Neuronal stem cell (in vitro differentiated cells): ENCODE data around the gene USP36.

Experiments
- DNase-seq: peaks from one replicate; pipeline ENCODE4 v3.0.0-alpha.2; 2013; ENCODE audit warnings: low spot score
- H2AFZ ChIP-seq: one replicate; pipeline ENCODE4 v1.6.1; 2013; ENCODE audit warnings: mild to moderate bottlenecking, low read length, inconsistent platforms
- H2AK5ac ChIP-seq: 2 replicates; pipeline ENCODE4 v1.6.1; 2013; ENCODE audit warnings: low read depth, mild to moderate bottlenecking, inconsistent platforms, low read length, moderate library complexity, mixed read lengths
- H2BK120ac ChIP-seq: 2 replicates; pipeline ENCODE4 v1.6.1; 2013; ENCODE audit warnings: low read depth, mild to moderate bottlenecking, inconsistent platforms, low read length, moderate library complexity, mixed read lengths
- H2BK12ac ChIP-seq: one replicate; pipeline ENCODE4 v1.6.1; 2013; ENCODE audit warnings: low read length, inconsistent platforms
- H2BK15ac ChIP-seq: 2 replicates; pipeline ENCODE4 v1.6.1; 2013; ENCODE audit warnings: mild to moderate bottlenecking, low read length, inconsistent platforms, mixed read lengths
- H2BK5ac ChIP-seq: one replicate; pipeline ENCODE4 v1.6.1; 2013; ENCODE audit warnings: inconsistent platforms, mild to moderate bottlenecking, low read length, moderate library complexity
- H3K14ac ChIP-seq: one replicate; pipeline ENCODE4 v1.6.1; 2013; ENCODE audit warnings: low read length, inconsistent platforms
- H3K18ac ChIP-seq: 2 replicates; pipeline ENCODE4 v1.6.1; 2013; ENCODE audit warnings: low read length, inconsistent platforms
- H3K23ac ChIP-seq: 2 replicates; pipeline ENCODE4 v1.6.1; 2013; ENCODE audit warnings: low read depth, mild to moderate bottlenecking, mixed read lengths, low read length, inconsistent platforms; ENCODE audit not compliant: poor library complexity
- H3K27ac ChIP-seq: replicated peaks from 3 replicates; pipeline ENCODE4 v1.5.1; 2013; ENCODE audit warnings: low read length, inconsistent platforms
- H3K27me3 ChIP-seq, 3 experiments: 2 replicates each; pipeline ENCODE4 v1.6.1; 2013; ENCODE audit warnings: low read length in 3 of 3, mild to moderate bottlenecking in 2 of 3, inconsistent platforms in 1 of 3, low read depth in 1 of 3, mixed read lengths in 1 of 3, moderate library complexity in 1 of 3; ENCODE audit not compliant: control insufficient read depth in 3 of 3, insufficient read depth in 3 of 3
- H3K36me3 ChIP-seq, 2 donors: replicated peaks in 1 of 2; 2 replicates each; pipeline ENCODE4 v1.6.1; 2013; ENCODE audit warnings: low read length in 2 of 2; ENCODE audit not compliant: control insufficient read depth in 2 of 2, insufficient read depth in 2 of 2
- H3K4ac ChIP-seq: 2 replicates; pipeline ENCODE4 v1.6.1; 2013; ENCODE audit warnings: inconsistent platforms, mild to moderate bottlenecking, low read length, moderate library complexity
- H3K4me1 ChIP-seq, 2 donors: 1 replicate in 1 of 2; 2 replicates in 1 of 2; pipeline ENCODE4 v1.6.1; 2013; ENCODE audit warnings: low read length in 2 of 2, low read depth in 1 of 2; ENCODE audit not compliant: control insufficient read depth in 2 of 2, insufficient read depth in 1 of 2
- H3K4me2 ChIP-seq: one replicate; pipeline ENCODE4 v1.6.1; 2013; ENCODE audit warnings: mild to moderate bottlenecking, low read length, inconsistent platforms; ENCODE audit not compliant: insufficient read depth, poor library complexity, severe bottlenecking
- H3K4me3 ChIP-seq, 2 donors: 2 replicates each; pipeline ENCODE4 v1.5.1; 2013; ENCODE audit warnings: low read length in 2 of 2, mild to moderate bottlenecking in 2 of 2, inconsistent platforms in 1 of 2, moderate library complexity in 1 of 2
- H3K79me1 ChIP-seq: one replicate; pipeline ENCODE4 v1.6.1; 2013; ENCODE audit warnings: low read depth, mild to moderate bottlenecking, inconsistent platforms, low read length, moderate library complexity
- H3K9ac ChIP-seq: one replicate; pipeline ENCODE4 v1.6.1; 2013; ENCODE audit warnings: mild to moderate bottlenecking, low read depth, low read length, inconsistent platforms; ENCODE audit not compliant: poor library complexity
- H3K9me3 ChIP-seq, 2 donors: replicated peaks in 1 of 2; 2 replicates each; pipeline versions ENCODE3 to v1.6.1; 2013; ENCODE audit warnings: low read length in 2 of 2, mild to moderate bottlenecking in 2 of 2, inconsistent platforms in 1 of 2, low read depth in 1 of 2, mixed read lengths in 1 of 2, moderate library complexity in 1 of 2; ENCODE audit not compliant: control insufficient read depth in 2 of 2, insufficient read depth in 1 of 2
- H4K8ac ChIP-seq: one replicate; pipeline ENCODE4 v1.6.1; 2013; ENCODE audit warnings: low read depth, mild to moderate bottlenecking, inconsistent platforms, low read length, moderate library complexity
- H4K91ac ChIP-seq: one replicate; pipeline ENCODE4 v1.6.1; 2013; ENCODE audit warnings: low read length, low read depth, mild to moderate bottlenecking, inconsistent platforms; ENCODE audit not compliant: poor library complexity
- whole genome bisulfite sequencing, 2 donors: extraction: QIAGEN DNeasy Blood & Tissue Kit; methylation state at CpG; one replicate each; pipeline ENCODE4 v1.1.7; 2013; ENCODE audit warnings: missing lambda C conversion rate in 2 of 2, mixed read lengths in 1 of 2; ENCODE audit not compliant: insufficient read length in 2 of 2, insufficient replicate concordance in 1 of 2; ENCODE audit errors: extremely low coverage in 2 of 2; 5-methylcytosine and 5-hydroxymethylcytosine counted together

Gene USP36

DNA sequence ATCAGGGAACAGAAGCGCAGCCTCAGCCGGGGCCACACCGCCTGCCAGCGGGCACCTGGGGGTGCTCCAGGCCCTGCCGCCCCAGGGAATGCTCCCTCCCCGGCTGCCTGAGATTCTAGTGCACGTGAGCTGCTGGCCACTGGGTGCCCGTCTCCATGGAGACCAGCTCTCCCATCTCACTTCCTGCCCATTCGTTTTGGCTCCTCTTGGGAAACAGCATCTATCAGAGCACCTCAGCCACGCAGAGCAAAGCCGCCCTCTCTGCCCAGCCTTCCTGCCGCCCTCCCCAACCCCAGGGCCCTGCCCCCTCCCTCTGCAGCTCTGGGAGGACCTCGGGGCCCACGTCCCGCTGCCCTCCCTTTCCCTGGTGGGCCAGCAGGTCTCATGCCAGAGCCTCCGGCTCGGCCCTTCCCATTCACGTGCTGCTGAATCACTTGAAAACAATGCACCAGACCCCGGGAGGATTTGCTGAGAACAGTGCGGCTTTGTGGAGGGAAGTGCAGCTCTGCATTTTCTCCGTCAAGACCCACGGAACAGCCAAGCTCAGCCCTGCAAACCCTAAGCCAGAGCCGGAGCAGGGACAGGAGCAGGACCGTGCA lies 43.0 kb upstream of the USP36 start:
- Histone ChIP-seq H2BK12ac (peak overlapping the region; percentile 77), H3K14ac (peak overlapping the region; percentile 72), H2AK5ac (peak overlapping the region; percentile 98), H3K4ac (peak overlapping the region; percentile 96), H3K9me3 (no peaks in the 10 kb centered on the region), H3K23ac (peak overlapping the region; percentile 60), H3K4me2 (peak overlapping the region; percentile 54), H3K36me3 (peaks cover 5 to 6% of the 10 kb centered on the region in 2 donors), H3K4me3 (peak overlapping the region; percentile 5 to 34), H3K27me3 (no peaks in the 10 kb centered on the region), H2BK5ac (peak overlapping the region; percentile 91), H3K79me1 (peaks cover 18% of the 10 kb centered on the region), H3K18ac (peak overlapping the region; percentile 97), H2AFZ (peak overlapping the region; percentile 74), H3K4me1 (peaks cover 26 to 44% of the 10 kb centered on the region in 2 donors), H2BK15ac (peak overlapping the region; percentile 47), H3K9ac (peak overlapping the region; percentile 86), H2BK120ac (peak overlapping the region; percentile 82), H4K91ac (peak overlapping the region; percentile 90), H3K27ac (peak overlapping the region; percentile 99), H4K8ac (no peak overlapping the region)
- no CpG with 5 or more reads among the region's 24 CpGs for WGBS, 2 donors
- peak; percentile 87 for DNase-seq

DNA sequence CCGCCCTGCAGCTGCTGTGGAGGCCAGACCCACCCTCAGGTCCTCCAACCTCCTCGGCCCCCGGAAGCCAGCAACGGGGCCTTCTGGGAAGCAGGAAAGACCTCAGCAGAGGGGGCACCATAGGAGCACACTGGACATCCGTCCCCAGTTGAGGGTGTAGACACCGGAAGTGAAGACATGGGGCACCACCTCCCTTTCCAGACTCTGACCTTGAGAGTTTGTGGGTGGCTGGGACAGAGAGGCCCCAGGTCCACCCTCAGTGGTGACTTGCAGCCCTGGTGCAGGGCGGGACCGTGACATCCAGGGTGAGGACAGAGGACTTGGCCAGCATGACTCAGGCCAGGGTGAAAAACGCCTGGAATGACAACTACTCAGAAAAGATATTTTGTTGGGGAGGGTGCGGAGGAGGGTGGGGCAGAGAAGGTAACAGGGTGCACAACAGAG lies 42.5 kb upstream of the USP36 start:
- H3K14ac ChIP-seq: peak overlapping the region; percentile 25
- H2BK12ac ChIP-seq: peak overlapping the region; percentile 77
- no peak for DNase-seq
- no CpG with 5 or more reads among the region's 10 CpGs for WGBS, 2 donors
- peak overlapping the region; percentile 82 for H2BK120ac ChIP-seq
- H3K4me3 ChIP-seq: peak overlapping the region in 1 of 2 donors; percentile 34
- peak overlapping the region; percentile 99 for H3K27ac ChIP-seq
- H3K4me2 ChIP-seq: peak overlapping the region; percentile 54
- H3K4me1 ChIP-seq: peaks cover 26 to 44% of the 10 kb centered on the region in 2 donors
- peak overlapping the region; percentile 47 for H2BK15ac ChIP-seq
- H3K18ac ChIP-seq: peak overlapping the region; percentile 96
- H4K91ac ChIP-seq: no peak overlapping the region
- peak overlapping the region; percentile 86 for H3K9ac ChIP-seq
- H3K4ac ChIP-seq: peak overlapping the region; percentile 77
- no peak overlapping the region for H4K8ac ChIP-seq
- H3K79me1 ChIP-seq: peaks cover 18% of the 10 kb centered on the region
- H2AFZ ChIP-seq: peak overlapping the region; percentile 74
- H2BK5ac ChIP-seq: peak overlapping the region; percentile 91
- H3K36me3 ChIP-seq: peaks cover 5 to 7% of the 10 kb centered on the region in 2 donors
- peak overlapping the region; percentile 60 for H3K23ac ChIP-seq
- no peaks in the 10 kb centered on the region for H3K9me3 ChIP-seq
- peak overlapping the region; percentile 98 for H2AK5ac ChIP-seq
- H3K27me3 ChIP-seq: no peaks in the 10 kb centered on the region

DNA sequence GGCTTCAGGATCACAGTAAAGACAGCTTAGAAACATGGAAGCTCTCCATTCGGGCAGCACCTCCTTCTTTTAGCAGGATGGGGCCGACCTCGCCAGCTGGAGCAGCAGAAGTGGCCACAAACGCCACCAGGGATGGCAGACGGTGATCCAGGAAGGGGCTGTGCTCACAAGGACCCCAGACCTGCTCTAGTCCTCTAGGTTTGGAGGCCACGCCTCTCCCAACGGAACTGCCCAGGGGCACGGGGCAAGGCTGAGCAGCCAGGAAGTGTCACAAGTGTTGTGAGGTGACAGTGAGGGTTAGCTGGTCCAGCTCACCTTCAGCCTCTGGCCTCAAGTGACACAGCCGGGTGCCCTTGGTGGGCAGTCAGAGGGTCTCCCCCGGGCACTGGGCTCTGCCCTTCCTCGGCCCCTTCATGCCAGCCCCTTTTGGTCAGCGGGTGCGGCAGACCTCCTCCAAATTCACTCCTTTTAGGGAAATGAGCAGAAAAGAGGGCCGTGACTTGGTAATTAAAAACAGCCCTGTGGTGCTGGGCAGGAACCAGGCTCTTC lies 42.0 kb upstream of the USP36 start:
- peak overlapping the region; percentile 96 for H3K18ac ChIP-seq
- peaks cover 26 to 44% of the 10 kb centered on the region in 2 donors for H3K4me1 ChIP-seq
- H3K27ac ChIP-seq: peak overlapping the region; percentile 99
- H3K14ac ChIP-seq: peak overlapping the region; percentile 25
- peak overlapping the region; percentile 91 for H2BK5ac ChIP-seq
- H3K4ac ChIP-seq: no peak overlapping the region
- H3K4me3 ChIP-seq: no peak overlapping the region
- no peak overlapping the region for H3K23ac ChIP-seq
- H4K91ac ChIP-seq: no peak overlapping the region
- peaks cover 7 to 8% of the 10 kb centered on the region in 2 donors for H3K36me3 ChIP-seq
- DNase-seq: no peak
- no peak overlapping the region for H3K4me2 ChIP-seq
- H2BK15ac ChIP-seq: peak overlapping the region; percentile 47
- no peak overlapping the region for H2AFZ ChIP-seq
- H2AK5ac ChIP-seq: peak overlapping the region; percentile 98
- H2BK12ac ChIP-seq: peak overlapping the region; percentile 82
- no CpG with 5 or more reads among the region's 14 CpGs for WGBS, 2 donors
- H2BK120ac ChIP-seq: peak overlapping the region; percentile 4
- H4K8ac ChIP-seq: no peak overlapping the region
- peaks cover 21% of the 10 kb centered on the region for H3K79me1 ChIP-seq
- no peaks in the 10 kb centered on the region for H3K9me3 ChIP-seq
- no peaks in the 10 kb centered on the region for H3K27me3 ChIP-seq
- no peak overlapping the region for H3K9ac ChIP-seq

DNA sequence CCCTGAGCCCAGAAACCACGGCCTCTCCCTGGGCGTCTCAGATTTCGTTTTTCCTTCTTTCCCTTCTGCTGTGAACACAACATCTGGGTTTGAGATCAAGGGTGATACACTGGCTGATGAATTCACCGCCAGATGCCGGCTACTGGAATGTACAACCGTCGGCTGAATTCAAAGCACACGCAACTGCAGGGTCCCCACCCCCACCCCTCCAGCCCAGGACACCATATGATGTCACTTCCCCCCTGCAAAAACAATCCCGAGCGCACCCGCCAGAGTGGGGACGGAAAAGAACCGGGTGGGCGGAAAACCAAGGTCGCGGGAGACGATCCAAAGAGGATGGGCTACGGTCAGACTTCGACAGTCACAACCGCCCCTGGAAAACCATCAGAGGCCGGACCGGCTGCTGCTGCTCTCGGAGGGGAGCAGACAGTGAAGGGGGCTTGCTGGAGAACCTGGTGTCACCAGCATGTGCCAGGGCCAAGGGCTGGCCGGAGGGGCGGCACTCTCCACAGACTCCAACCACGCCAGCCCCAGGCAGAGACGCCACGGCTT lies 39.1 kb upstream of the USP36 start:
- Histone ChIP-seq H3K36me3 (peaks cover 6 to 8% of the 10 kb centered on the region in 2 donors), H3K4me3 (no peak overlapping the region), H3K27ac (peak overlapping the region; percentile 26), H3K79me1 (peaks cover 14% of the 10 kb centered on the region), H2BK15ac (no peak overlapping the region), H2AFZ (no peak overlapping the region), H3K4ac (no peak overlapping the region), H2BK12ac (no peak overlapping the region), H3K14ac (no peak overlapping the region), H4K91ac (no peak overlapping the region), H2BK120ac (no peak overlapping the region), H3K4me1 (peaks cover 23 to 36% of the 10 kb centered on the region in 2 donors), H4K8ac (no peak overlapping the region), H3K9ac (no peak overlapping the region), H3K4me2 (no peak overlapping the region), H3K23ac (no peak overlapping the region), H2BK5ac (no peak overlapping the region), H2AK5ac (peak overlapping the region; percentile 57), H3K18ac (peak overlapping the region; percentile 81), H3K9me3 (peaks cover 0 to 2% of the 10 kb centered on the region in 2 donors), H3K27me3 (no peaks in the 10 kb centered on the region)
- no peak for DNase-seq
- no CpG with 5 or more reads among the region's 28 CpGs for WGBS, 2 donors
